ENCODE data around the gene ATP2B2.

ATP2B2 gene

DNA sequence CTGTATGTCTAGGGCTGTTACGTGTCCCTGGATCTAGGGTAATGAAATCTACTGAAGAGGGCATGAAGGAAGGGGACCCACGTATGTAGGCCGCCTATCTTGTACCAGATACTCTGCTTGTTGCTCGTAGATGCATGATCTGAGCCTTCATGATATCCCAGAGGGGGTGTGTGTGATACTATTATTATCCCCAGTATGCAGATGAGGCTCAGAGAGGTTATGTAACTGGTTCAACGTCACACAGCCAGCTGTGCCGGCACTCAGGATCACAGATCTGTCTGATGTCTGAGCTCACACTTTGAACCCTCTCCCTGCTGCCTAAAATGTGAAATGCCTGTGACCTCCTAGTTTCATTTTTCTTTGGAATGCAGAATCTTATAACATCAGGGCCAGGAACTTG lies 148.3 kb downstream of the ATP2B2 start:
- no peak for DNase-seq

- DNase-seq = no peak
These were observed 148.9 kb downstream of the ATP2B2 start for GRCh38 chr3:10356461-10356981.

DNA sequence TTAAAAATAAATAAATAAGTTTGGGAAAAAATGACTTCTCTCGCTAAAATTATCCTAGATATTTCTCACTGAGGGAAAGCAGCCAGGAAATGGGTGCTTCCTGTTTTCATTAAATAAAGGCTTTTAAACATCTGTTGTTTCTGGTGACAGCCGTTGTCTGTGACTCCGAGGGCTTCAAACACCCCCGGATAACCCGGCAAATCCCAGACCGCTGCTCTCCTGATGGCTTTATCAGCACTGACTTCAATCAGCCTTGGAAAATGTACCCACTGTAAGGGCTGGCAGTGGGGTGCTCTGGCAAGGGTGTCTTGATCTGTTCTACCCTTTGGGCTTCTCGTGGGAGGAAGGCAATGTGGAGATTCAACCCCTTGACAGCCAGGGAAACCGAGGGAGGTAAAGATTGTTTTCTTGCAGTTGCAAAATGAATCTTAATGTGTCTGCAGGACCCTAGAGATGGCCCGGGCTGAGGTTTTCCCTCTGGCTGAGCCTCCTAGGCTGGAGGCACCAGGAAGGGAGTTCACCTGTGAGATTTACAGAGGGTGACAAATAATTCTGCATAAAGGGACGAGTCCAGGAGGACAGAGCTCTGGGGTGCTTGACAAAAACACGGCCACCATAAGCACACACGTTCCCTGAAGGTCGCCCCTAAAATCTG lies 150.9 kb downstream of the ATP2B2 start:
- DNase-seq = no peak

DNA sequence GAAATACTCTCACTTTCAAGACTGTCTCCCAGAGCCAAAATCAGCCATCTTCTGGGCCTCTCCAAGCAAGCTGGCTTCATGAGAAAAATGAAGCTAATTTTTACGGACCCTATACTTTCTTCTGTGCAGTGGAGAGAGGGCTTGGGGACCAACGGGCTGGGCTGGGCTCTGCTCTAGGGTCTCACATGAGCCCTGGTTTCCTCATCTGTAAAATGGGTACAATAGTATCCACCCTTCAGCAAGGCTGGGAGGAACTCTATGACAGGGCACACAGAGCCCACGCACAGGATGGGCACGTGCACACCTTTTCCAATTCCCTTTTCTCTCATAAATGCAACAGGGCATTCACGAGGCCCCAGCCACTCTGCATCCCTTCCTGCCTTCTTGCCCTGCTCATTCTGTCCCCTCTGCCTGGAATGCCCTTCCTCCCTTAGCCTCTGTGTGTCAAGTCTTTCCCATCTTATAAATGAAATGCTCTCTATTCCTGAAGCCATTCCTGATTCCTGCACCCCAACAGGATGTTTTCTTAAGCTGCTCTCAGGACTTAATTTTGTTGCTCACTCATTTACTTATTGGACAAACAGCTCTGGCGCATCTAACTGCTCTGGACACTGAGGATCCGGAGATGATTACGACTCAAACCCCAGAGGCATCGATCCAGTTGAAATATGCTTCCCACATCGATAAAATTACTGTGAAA lies 151.6 kb downstream of the ATP2B2 start:
- no peak for DNase-seq

DNA sequence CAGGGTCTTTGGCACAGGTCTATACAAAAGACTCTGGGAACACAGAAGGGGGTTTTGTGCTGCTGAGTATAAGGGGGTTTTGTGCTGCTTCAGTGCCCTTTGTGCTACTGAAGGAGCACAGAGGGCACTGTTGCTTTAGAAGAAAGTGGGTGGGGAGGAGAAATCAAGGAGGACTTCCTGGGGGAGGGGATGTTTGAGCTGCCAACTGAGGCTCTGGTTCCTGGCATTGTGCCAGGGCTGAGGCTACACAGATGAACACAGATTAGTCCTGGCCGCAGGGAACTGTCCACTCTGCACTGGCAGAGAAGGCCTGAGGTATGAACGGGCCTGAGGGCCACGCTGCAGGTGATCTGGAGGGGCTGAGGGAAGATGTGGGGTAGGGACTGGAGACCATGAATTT lies 152.2 kb downstream of the ATP2B2 start:
- no peak for DNase-seq

- DNase-seq = no peak
These were observed 153.1 kb downstream of the ATP2B2 start for GRCh38 chr3:10352146-10352911.

DNA sequence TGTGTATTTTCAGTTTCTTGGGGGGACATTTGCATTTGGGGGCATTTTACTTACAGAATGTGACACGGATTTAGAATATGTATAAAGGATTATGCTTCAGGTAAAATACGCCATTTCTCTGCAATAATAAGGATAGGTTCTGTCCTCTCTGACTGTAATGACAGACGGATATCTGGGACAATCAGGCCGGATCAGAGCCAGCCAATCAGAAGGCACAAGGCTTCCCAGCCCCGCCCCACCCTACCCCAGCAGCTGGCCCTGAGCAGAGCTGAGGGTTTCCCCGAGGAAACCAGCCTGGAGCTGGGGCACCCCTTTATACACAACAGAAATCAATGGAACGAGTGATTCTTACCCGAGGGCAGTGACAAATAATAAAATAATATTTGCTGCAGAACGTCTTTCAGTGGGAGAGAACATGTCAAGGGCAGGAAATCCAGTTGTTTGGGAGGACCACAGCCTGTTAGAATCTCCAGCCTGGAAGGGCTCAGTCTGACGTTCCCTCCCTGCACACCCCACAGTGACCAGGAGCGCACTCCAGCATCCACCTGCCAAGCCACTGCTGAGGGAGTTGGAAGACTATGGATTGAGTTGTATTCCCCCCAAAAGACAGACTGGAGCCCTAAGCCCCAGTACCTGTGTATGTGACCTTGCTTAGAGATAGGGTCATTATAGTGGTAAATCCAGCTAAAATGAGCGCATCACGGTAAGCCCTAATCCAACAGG lies 154.2 kb downstream of the ATP2B2 start:
- no peak for DNase-seq

DNA sequence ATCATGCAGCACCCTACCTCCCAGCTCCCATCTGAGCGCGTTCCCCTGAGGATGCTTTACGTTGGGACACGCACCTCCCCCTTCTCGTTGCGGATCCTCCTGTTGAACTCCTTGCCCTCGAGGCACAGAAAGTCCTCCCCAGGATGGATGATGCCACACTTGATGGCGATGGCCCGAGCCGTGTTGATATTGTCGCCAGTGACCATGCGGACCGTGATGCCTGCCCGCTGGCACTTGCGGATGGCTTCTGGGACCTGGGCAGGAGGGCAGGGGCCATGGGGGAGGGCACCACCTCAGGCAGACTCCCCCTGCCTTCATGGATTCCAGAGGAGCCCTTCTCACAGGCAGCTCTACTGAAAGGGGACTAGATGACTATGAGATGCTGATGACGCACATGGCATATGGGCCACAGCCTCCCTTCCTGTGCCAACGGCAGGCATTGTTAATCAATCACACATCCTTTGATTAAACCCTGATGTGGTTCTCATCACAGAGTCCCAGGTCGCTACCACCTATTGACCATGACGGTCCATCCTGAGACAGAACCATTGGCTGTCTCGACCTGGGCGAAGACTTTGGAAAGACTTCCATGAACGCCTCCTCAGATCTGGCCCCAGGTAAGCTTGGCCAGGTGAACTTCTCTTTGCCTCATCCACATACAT lies 154.9 kb downstream of the ATP2B2 start:
- no peak for DNase-seq

DNA sequence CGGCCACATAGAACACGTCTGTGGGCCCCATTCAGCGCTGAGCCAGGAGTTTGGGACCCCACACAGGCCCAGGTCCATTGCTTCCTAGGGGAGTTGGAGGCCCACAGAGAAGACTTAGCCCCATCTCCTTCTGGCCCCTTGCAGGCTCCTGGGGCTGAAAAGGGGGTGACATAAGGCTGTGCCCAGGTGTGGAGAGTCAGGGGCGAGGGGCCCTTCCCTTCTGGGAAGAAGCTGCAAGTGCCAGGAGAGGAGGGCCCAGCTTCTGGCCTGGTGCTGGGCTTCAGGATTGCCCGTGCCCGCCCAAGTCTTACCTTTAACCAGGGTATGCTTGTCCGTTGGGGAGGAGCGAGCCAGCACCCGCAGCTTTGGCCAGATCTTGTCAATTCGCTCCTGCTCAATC lies 155.6 kb downstream of the ATP2B2 start:
- DNase-seq = no peak

- no peak for DNase-seq
These were observed 157.0 kb downstream of the ATP2B2 start for GRCh38 chr3:10348404-10348721.

DNA sequence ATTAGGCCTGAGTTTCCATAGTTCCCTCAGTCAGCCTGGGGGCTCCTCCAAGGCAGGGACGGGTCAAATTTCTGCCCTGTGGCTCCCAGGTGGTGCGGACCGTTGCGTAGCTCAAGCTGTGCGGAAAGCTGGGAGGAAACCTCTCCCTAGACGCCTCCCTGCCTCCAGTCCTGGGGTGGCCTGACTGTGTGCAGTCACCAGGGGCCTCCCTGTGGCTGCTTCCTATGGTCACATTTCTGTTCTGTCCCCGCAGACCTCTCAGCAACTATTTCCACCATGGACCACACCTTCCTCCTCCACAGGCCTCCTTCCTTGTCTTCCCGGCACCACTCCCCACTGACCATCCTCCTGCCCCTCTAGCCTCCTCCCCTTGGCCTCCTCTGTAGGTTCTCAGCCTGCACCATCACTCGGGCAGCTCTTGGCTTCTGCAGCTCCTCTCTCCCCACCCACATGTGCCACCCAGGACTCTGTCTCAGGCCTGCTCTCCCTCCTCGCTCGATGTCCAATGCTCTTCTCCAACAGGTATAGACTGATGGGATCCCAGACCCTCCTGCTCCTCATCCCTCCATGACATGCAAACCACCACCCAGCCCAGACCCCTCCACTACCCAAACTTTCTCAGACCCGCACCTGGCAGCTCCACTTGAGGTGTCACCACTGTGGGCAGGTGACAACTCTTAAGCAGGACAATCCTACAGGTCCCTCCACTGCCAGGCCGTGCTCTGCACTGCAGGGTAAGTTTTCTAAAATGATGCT lies 157.6 kb downstream of the ATP2B2 start:
- DNase-seq = no peak

GRCh38 chr3:10345911-10346310 lies 159.5 kb downstream of the ATP2B2 start:
- no peak for DNase-seq

GRCh38 chr3:10344944-10345575 lies 160.3 kb downstream of the ATP2B2 start:
- DNase-seq = no peak

- no peak for DNase-seq
These were observed 161.0 kb downstream of the ATP2B2 start for GRCh38 chr3:10344147-10344943.

GRCh38 chr3:10343526-10343925 lies 161.9 kb downstream of the ATP2B2 start:
- DNase-seq = no peak

- DNase-seq = no peak
These were observed 162.6 kb downstream of the ATP2B2 start for GRCh38 chr3:10342781-10343180.

DNA sequence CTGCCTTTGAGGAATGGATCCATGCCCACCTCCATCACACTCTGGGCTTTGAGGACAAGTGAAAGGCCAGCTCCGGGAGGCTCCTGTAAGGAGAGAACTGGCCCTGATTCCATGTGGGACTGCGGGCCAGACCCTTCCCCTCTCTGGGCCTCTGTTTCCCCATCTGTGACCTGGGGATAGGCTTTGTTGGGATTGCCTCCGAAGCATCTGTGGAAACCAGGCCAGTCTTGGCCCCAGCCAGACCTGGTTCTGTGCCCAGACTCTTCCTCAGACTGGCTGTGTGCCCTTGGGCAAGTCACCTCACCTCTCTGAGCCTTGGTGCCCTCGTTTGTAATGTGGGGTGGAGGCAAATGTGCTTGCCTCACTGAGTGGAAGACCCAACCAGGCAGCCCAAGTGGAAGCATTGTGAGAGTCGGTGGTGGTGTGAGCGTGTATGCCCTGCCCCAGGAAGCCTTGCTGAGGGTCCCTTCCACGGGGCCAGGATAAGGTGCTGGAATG lies 163.4 kb downstream of the ATP2B2 start:
- no peak for DNase-seq

- DNase-seq = no peak
These were observed 164.9 kb downstream of the ATP2B2 start for GRCh38 chr3:10340476-10340875.

DNA sequence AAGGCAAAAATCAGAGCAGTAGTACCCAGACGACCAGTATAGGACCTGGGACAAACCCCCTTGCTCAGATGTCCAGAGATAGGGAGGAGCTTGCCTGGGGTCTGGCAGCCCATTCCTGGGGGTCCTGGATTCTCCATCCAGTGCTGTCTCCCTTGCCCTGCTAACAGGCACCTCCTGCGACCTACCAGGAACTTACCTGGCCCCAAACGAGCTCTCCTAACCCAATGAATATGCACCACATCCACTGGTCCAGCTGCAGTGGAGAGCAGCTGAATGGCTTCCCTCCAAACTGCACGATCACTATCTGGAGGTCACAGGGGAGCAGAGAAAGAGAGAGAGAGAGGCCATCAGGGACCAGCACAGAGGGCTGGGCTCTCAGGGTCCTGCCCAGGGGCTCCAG lies 165.3 kb downstream of the ATP2B2 start:
- no peak for DNase-seq

- DNase-seq = no peak
These were observed 165.9 kb downstream of the ATP2B2 start for GRCh38 chr3:10339376-10339955.

Measured in NCI-H146 (cell line).